Renal cortical epithelial cell (primary cell): ENCODE results near the gene NOSIP. TPM values are rescaled to one million over a fixed set of nuclear protein-coding genes. Genes with fewer than 3 reads are reported as not detected.
"Not testable (repeated sequence)": the region's sequence is repeated elsewhere in the genome, so short reads cannot be mapped to it uniquely, and the experiment has no call there.

ENCODE experiments used
- DNase-seq: peaks from one replicate; pipeline ENCODE4 v3.0.0-alpha.2; 2011; ENCODE audit warnings: low read depth
- total RNA-seq: library from RNA; depleted of rRNA; stranded (reverse); fragments of >200 nt; gene quantifications from 2 replicates; pipeline ENCODE4 v1.2.3, GENCODE V29; 2014

NOSIP gene
- 37.9 and 117 TPM in 2 replicates for total RNA-seq

- DNase-seq: peak; percentile 92
Observed at GRCh38 chr19:49580264-49581006, at the start of gene NOSIP. Gene NOSIP, minus strand, starts transcription at chr19:49580556. Its CDS starts 19,865 bp downstream, at chr19:49560691.

- DNase-seq: no peak
Observed at GRCh38 chr19:49629659-49630058, 49.3 kb upstream of the NOSIP start.

DNA sequence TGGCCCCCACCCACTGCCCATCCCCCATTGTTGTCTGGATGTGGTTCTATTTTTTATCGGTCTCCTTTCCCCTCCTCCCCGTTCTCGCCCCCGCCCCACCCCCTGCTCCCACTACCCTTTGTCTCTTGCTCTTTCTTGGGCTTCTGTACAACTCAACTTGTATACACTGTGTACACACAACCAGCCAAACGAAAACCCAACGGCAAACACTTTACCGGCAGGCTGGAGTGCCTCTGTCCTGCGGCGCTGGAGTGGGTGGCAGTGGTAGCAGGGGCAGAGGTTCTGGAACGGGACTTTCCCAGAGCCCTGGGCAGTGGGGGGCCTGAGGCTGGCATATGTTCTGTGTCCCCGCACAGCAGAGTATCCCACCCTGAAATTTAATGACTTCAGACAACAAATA lies 45.9 kb upstream of the NOSIP start:
- DNase-seq: no peak

- no peak for DNase-seq
Observed at GRCh38 chr19:49624967-49625910, 44.9 kb upstream of the NOSIP start.

DNA sequence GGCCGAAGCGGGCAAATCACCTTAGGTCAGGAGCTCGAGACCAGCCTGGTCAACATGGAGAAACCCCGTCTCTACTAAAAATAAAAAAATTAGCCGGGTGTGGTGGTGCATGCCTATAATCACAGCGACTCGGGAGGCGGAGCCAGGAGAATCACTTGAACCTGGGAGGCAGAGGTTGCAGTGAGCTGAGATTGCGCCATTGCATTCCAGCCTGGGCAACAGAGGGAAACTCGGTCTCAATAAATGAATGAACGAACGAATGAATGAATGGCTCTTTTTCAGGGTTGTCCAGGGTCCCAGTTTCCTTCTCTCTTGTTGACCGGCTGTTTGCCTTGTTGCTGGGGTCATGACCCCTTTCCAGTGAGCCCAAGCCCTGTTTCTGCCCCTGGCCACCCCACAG lies 37.5 kb upstream of the NOSIP start:
- not testable (repeated sequence) for DNase-seq

DNA sequence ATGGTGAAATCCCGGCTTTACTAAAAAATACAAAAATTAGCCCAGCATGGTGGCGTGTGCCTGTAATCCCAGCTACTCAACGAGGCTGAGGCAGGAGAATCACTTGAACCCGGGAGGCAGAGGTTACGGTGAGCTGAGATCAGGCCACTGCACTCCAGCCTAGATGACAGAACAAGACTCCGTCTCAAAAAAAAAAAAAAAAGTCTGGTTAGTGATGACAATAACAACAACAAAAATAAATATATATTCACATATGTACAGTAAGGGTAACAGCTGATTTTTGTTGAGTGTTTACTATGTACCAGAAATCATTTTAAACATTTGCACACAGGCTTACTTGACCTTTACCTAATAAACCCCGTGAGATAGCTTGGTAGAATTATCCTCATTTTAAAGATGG lies 36.6 kb upstream of the NOSIP start:
- DNase-seq: no peak

GRCh38 chr19:49616532-49616931 lies 36.2 kb upstream of the NOSIP start:
- DNase-seq: no peak

DNA sequence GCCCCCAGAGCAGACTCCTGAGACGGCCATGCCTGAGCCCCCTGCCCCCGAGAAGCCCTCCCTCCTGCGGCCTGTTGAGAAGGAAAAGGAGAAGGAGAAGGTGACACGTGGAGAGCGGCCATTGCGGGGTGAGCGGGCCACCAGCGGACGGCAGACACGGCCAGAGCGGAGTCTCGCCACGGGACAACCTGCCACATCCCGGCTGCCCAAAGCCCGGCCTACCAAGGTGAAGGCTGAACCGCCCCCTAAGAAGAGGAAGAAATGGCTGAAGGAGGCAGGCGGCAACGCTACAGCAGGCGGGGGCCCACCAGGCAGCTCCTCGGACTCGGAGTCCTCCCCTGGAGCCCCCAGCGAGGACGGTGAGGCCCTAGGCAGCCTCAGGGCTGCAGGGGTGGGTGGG lies 35.5 kb upstream of the NOSIP start:
- DNase-seq: no peak

DNA sequence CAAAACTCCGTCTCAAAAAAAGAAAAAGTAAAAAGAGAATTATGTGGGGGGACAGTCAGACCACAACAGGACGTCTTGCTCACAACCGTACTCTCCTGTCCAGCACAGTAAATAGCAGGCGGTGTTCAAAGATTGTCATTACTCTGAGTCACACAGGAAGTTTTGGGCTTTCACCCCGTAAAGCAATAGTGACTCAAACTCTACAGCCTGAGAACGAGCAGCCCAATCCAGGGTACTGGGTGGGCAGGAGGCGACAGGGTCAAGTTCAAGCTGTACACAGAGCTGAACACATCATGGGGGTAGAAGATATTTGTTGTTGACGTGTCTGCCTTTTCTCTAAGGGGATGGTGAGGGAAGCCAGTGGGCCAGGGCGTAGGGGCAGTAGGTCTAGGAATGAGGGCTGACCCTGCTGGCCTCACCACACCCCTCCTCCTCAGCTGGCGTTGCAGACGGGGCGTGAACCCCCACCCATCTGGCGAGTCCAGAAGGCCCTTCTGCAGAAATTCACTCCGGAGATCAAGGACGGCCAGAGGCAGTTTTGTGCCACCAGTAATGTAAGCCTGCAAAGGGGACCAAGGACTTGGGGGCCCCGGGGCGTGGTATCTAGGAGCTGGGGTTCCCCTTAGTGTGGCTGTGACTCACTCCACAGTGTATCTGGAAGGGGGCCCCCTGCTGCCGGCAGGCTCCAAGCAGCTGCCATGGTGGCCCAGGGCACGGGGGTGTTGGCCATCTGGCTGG lies 33.9 kb upstream of the NOSIP start:
- peak; percentile 82 for DNase-seq

- DNase-seq: no peak
Observed at GRCh38 chr19:49613374-49613773, 33.0 kb upstream of the NOSIP start.

- no peak for DNase-seq
Observed at GRCh38 chr19:49609499-49610092, 29.2 kb upstream of the NOSIP start.

- DNase-seq: no peak
Observed at GRCh38 chr19:49605605-49606004, 25.2 kb upstream of the NOSIP start.

GRCh38 chr19:49602806-49603205 lies 22.4 kb upstream of the NOSIP start:
- DNase-seq: no peak

DNA sequence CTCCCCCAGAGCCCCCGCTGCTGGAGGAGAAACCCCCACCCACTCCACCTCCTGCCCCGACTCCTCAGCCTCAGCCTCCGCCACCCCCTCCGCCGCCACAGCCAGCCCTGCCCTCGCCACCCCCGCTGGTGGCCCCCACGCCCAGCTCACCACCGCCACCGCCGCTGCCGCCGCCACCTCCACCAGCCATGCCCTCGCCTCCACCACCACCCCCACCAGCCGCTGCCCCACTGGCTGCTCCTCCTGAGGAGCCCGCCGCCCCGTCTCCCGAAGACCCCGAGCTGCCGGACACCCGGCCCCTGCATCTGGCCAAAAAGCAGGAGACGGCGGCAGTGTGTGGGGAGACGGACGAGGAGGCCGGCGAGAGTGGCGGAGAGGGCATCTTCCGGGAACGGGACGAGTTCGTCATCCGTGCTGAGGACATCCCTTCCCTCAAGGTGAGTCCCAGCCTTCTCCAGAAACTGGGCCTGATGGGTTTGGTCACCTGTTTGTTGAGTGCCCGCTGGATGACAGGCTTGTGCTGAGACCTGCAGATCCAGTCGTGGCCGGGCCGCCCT lies 21.2 kb upstream of the NOSIP start:
- no peak for DNase-seq

GRCh38 chr19:49599378-49600295 lies 19.3 kb upstream of the NOSIP start:
- no peak for DNase-seq

- no peak for DNase-seq
Observed at GRCh38 chr19:49597703-49597974, 17.3 kb upstream of the NOSIP start.

GRCh38 chr19:49596954-49597702 lies 16.8 kb upstream of the NOSIP start:
- DNase-seq: no peak

GRCh38 chr19:49596407-49596806 lies 16.1 kb upstream of the NOSIP start:
- no peak for DNase-seq

- no peak for DNase-seq
Observed at GRCh38 chr19:49595819-49596404, 15.6 kb upstream of the NOSIP start.
